GM21515 (cell line): ENCODE data around the gene GPR162.

Experiments
- ATAC-seq: cut with Tn5 transposase; IDR thresholded peaks from one replicate; pipeline ENCODE4 v1.9.1; 2021; ENCODE audit not compliant: unreplicated experiment

Gene GPR162, protein sequence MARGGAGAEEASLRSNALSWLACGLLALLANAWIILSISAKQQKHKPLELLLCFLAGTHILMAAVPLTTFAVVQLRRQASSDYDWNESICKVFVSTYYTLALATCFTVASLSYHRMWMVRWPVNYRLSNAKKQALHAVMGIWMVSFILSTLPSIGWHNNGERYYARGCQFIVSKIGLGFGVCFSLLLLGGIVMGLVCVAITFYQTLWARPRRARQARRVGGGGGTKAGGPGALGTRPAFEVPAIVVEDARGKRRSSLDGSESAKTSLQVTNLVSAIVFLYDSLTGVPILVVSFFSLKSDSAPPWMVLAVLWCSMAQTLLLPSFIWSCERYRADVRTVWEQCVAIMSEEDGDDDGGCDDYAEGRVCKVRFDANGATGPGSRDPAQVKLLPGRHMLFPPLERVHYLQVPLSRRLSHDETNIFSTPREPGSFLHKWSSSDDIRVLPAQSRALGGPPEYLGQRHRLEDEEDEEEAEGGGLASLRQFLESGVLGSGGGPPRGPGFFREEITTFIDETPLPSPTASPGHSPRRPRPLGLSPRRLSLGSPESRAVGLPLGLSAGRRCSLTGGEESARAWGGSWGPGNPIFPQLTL

DNA sequence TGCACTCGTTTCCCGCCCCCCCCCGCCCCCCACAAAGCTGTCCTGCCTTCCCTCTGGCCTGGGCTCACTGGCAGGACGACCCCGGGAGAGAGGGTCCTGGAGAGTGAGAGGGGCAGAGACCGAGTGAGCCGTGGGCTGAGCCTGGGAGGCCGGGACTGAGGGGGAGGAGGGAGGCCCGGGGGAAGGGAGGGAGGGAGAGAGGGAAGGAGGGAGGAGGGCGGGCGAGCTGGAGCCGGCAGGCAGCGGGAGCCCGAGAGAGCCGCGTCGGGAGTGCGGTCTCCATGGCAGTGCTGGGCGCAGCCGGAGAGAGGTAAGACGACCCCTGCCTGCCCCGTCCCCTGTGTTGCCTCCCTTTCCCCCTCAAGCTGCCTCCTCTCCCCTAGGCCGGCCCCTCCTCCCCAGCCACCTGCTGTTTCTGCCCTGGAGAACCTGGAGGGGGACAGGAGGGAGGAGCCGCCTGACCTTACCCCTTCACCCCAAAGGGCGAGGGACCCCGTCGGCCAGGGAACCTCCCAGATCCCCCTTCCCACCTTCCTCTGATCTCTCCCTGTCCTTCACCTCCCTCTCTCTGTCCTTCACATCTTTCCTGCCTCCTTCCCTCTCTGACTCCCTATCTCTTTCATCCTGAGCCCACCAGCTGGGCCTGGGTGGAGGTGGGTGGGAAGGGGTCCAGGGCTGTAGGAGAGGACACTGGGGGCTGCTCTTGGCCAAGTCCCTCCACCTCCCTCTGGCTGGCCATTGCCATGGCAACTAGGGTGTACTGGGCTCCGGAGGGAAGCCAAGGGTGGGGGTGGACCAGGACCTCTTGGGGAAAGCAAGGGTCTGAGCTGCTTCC is at the start of gene GPR162:
TSS of gene GPR162 (plus strand) at position 231 of the 835 bp plus-strand sequence. CDS start 2,078 bp downstream, outside the sequence.
- ATAC-seq, result no peak

DNA sequence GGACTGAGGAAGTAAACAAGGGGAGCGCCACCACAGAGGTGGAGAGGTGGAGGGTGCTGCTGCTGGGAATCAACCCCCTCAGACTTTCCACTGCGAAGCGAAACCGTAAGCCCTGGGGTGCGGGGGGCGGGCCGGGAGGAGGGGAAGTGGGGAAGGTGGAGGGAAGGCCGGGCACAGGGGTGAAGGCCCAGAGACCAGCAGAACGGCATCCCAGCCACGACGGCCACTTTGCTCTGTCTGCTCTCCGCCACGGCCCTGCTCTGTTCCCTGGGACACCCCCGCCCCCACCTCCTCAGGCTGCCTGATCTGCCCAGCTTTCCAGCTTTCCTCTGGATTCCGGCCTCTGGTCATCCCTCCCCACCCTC is 49.3 kb upstream of the GPR162 start, which contains the start of gene LAG3:
TSS of gene LAG3 (plus strand) at position 190 of the 365 bp plus-strand sequence. CDS start 333 bp downstream, outside the sequence.
- ATAC-seq, result no peak

DNA sequence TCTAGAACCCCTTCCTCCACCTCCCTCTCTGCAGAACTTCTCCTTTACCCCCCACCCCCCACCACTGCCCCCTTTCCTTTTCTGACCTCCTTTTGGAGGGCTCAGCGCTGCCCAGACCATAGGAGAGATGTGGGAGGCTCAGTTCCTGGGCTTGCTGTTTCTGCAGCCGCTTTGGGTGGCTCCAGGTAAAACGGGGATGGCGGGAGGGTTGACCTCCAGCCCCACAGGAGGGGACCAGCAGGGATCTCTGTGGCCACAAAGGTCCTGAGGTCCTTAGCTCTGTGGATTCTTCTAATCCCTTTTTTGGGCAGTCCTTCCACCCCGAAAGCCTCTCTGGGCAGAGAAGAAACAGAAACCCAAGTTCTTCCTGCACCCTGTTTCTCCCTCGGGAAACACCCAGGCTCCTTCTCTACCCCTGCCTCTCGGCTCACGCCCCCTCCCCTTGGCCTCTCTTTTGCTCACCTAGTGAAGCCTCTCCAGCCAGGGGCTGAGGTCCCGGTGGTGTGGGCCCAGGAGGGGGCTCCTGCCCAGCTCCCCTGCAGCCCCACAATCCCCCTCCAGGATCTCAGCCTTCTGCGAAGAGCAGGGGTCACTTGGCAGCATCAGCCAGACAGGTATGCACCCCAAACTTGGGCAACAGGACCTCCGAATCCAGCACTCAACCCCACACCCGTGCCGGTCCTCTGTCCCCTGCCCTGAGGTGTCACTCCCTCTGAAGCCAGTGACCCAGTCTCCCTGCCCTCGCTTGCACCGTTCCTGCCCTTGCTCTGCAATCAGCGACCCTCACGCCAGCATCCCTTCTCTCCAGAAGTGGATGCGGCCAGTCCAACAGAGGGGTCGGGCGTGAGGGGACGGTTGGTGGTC is 48.7 kb upstream of the GPR162 start:
- no peak for ATAC-seq

DNA sequence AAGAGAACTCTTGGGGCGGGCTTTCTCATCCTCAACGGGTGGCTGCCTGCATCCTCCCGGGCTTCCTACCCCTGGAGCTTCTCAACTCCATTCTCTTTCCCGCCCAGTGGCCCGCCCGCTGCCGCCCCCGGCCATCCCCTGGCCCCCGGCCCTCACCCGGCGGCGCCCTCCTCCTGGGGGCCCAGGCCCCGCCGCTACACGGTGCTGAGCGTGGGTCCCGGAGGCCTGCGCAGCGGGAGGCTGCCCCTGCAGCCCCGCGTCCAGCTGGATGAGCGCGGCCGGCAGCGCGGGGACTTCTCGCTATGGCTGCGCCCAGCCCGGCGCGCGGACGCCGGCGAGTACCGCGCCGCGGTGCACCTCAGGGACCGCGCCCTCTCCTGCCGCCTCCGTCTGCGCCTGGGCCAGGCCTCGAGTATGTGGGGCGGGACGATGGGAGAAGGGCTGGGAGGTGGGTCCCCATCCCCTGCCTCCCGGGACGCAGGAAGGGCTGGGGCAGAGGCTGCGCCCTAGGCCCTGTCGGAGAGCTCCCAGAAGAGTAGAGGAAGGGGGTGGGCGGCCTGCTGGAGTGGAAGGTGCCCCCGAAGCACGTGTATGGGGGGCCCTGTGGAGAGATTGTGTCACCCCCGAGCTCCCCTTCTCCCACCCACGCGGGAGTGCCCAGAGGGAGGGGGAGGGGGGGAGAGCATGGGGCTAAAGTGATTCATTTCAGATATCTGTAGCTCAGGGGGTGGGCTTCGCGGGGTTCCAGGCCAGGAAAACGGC is 47.9 kb upstream of the GPR162 start:
- no peak for ATAC-seq

DNA sequence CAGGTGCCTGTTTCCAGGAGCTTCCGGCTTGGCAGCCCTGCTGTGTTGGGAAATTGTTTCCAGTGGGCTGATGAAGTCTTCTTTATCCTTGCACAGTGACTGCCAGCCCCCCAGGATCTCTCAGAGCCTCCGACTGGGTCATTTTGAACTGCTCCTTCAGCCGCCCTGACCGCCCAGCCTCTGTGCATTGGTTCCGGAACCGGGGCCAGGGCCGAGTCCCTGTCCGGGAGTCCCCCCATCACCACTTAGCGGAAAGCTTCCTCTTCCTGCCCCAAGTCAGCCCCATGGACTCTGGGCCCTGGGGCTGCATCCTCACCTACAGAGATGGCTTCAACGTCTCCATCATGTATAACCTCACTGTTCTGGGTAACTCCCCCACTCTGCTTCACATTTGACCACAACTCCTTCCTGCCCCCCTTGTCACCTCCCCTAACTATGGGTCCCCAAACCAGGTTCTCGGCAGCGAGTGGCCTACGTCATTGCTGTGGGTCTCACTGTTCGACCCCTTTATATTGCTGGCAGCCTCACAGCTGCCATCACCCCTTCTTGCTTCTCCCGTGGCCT is 47.0 kb upstream of the GPR162 start:
- ATAC-seq, result no peak

DNA sequence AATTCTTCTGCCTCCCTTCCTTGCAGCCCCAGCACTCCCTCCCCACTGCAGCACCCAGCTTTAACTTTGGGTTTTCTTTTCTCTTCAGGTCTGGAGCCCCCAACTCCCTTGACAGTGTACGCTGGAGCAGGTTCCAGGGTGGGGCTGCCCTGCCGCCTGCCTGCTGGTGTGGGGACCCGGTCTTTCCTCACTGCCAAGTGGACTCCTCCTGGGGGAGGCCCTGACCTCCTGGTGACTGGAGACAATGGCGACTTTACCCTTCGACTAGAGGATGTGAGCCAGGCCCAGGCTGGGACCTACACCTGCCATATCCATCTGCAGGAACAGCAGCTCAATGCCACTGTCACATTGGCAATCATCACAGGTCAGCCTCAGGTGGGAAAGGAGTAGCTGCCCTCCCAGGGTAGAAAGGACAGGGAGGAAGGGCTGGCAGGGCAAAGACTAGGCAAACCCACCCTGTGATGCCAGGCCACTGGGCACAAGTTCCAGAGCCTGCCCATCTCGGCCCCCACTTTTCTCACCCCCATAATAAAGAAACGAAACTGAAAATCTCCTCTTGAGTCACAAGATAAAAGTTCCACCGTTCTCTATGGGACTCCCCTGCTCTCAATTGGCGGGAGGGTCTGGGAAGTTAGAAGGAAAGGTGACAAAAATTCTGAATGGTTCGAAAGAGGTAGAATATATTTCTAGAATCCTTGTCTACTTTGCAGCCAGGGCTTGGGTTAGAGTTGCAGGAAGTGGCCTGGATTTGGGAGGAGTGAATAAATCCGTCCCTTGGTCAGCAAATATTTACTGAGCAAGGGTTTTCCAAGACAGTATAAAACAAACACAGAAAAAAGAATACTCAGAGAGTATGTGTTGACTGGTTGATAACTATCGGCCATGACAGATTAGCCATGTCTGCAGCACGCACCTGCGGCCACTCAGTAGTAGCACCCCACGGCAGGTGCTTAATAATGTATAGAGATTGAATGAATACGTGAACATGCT is 46.1 kb upstream of the GPR162 start:
- no peak for ATAC-seq

DNA sequence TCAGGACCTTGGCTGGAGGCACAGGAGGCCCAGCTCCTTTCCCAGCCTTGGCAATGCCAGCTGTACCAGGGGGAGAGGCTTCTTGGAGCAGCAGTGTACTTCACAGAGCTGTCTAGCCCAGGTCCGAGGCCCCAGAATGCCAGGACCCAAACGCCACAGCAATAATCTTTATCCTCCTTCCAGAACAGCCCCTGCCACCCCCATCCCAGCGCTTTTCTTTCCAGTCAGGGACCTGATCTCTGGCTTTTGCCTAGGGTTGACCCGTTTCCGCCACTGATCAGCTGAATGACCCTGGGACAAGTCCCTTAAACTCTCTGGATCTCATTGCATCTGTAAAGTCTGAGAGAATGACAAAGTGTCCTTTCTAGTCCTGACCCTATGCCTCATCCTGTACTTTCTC is 44.2 kb upstream of the GPR162 start:
- no peak for ATAC-seq

DNA sequence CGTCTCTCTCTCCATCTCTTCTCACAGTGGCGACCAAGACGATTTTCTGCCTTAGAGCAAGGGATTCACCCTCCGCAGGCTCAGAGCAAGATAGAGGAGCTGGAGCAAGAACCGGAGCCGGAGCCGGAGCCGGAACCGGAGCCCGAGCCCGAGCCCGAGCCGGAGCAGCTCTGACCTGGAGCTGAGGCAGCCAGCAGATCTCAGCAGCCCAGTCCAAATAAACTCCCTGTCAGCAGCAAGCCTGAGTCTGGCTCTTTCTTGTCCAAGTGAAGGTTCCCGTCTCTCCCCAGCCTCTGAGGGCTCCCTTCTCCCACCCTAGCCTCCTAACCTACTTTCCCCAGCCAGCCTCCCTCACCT is 43.4 kb upstream of the GPR162 start:
- ATAC-seq, result no peak

DNA sequence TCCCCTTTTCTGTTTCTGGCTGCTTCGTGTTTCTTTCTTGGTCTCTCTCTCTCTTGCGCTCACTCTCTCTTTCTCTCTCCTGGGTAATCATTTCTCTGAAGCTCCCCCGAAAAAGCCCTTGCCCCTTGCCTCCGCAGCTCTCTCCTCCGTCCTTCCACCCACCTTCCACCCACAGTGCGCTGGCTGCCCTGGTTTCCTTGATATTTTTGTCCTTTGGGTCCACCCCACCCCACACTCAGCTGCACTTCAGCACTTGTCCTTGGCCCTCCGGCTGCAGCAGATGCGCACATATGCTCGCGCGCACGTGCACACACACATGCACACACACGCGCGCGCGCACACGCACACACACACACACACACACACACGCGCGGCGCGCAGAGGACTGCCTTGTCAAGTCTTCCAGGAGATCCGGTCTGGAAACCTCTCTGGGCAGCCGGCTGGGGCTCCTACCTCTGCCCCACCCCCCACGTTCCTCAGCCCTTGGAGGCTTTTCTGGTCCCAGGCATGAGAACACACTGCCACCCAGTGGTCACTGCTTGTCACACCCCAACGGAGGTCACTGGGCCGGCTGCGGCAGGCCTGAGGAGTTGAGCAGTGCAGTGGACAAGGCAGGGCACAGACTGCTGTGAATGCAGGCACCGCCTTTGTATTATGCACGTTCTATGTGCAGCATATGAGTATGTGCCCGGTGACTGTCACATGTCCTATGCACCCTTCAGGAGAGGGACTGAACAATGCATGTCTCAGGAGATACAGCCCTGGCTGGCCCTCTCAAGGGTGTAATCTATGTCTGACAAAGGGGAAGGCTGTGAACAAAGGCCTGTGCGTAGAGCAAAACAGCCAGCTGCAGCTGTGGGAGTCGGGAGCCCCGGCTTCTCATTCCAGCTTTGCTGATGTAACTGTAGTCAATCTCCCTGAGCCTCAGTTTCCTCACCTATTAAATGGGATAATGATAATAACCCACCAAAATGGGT is 42.8 kb upstream of the GPR162 start:
- ATAC-seq, result peak; percentile 72

DNA sequence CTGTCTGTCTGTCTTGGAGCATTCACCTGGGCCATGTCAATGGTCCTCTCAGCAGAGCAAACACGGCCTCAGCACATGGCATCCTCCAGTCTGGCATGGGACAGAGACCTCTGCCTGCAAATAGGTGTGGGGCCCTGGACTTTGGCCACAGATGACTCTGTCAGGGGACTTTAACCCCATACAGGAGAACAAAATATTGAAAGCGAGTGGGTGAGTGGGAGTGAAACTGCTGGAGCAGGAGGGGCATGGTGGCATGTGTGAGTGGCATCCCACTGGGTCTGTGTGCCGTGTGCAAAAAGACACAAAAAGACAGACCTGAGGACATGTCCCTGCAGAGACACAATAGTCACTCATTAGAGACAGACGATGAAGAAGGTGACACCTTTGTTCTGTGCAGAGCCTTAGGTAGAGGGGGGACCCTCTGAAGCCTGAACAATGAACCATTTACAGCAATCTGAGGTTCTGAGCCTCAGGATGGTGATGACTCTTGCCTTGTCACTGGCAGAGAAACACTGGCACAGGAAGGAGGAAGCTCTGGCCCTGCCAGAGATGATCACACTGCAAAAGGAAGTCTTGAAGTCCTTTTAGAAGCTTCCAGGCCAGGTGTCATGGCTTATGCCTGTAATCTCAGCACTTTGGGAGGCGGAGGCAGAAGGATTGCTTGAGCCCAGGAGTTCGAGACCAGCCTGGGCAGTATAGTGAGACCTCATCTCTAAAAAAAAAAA is 41.8 kb upstream of the GPR162 start:
- ATAC-seq, result no peak

DNA sequence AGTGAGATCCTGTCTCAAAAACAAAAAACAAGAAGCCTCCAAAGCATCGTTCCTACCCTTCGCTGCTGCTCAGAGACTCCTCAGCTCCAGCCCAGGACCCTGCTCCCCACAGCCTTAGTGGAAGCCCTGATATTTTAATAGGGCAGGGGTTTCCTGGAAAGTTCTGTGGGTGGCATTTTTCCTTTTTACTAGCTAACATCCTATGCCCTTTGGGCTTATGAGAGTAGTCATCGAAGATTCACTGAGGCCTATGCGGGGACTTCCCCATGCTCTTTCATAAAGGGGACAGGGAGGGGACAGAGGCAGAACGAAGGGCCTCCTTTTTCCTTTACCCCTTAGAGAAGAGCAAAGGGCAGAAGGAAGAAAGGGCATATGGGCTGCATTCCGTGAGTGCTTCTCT is 41.0 kb upstream of the GPR162 start:
- no peak for ATAC-seq

DNA sequence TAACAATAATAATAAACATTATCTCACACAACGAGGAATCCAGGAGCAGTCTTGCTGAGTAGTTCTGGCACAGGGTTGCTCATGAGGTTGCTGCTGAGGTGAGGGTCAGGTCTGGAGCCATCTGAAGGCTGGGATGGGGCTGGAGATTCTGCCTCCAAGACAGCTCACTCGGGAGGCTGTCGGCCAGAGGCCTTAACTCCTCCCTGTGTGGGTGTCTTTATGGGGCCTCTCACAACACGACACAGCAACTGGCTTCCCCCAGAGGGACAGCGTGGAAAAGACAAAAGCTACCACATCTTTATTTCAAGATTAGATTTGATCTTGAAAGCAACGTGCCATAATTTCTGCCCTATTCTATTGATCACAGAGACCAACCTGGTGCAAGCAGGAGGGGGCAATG is 39.5 kb upstream of the GPR162 start:
- no peak for ATAC-seq

DNA sequence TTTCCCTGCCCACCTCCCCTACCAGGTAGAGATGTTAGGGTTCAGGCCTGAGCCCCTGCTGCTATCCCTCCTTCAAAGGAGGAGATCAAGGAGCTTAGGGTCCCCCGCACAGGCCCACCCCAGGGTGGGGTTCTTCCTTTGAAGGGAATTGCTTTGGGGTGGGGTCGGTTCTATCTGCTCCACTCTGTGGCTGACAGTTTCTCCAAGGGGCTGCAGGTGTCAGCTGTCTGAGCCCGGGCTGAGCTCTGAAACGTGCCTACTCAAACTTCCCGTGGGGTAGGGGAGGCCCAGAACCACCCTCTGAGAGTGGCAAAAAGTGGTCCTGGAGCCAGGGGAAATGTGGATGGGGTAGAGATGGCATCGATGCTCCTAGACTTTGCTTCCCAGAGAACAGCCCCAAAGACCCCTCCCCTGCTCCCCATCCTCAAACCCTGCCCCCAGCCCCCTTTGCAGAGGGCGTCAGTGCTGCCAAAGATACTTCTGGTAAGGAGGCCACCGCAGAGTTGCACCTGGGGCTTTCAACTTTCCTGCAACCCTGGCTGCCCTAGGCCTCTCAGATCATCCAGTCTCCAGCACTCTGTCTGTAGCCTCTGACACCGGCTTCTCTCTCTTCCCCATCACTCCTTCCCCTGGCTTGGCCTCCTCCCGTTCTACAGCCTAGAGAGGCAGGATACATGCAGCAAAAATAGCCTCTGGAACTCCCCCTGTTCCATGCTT is 38.6 kb upstream of the GPR162 start:
- no peak for ATAC-seq

DNA sequence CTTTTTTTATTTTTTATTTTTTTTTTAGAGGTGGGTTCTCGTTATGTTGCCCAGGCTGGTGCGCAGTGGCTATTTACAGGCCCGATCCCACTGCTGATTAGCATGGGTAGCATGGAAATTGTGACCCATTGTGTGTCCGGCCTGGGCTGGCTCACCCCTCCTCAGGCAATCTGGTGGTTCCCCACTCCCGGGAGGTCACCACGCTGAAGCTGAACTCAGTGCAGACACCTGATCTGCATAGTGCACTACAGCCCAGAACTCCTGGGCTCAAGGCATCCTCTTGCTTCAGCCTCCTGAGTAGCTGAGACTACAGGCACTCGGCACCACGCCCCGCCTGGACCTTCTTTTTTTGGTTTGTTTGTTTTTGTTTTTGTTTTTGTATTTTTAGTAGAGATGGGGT is 37.8 kb upstream of the GPR162 start:
- ATAC-seq, result no peak

DNA sequence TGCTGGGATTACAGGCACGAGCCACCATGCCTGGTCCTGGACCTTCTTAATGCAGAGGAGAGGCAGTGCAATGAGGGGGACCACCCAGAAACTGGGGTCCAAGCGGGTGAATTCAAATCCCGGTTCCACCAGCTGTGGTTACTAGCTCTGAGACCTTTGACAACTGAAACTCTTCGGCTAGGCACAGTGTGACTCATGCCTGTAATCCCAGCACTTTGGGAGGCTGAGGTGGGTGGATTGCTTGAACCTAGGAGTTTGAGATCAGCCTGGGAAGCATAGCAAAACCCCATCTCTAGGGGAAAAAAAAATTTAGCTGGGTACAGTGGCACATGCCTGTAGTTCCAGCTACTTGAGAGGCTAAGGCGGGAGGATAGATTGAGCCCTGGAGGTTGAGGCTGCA is 37.3 kb upstream of the GPR162 start:
- no peak for ATAC-seq

DNA sequence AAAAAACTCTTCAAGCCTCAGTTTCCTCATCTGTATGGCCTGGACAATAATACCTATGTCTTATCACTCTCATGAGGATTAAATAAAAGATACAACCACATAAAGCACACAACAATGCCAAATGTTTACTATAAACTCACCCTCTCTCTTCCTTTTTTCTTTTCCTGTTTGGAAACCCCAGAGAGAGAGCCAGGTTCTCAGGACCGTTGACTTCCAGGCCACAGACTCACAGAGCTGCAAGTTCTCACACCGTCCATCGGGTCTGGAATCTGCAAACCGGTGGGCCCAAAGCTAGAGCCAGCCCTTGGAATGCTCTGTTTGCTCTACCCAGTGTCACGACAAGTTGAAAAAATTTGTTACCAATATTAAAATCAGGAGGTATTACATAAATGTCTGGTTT is 36.9 kb upstream of the GPR162 start:
- ATAC-seq, result no peak
